Liver (tissue), 9 donors: ENCODE measurements around the gene SNAP47. TPM values are rescaled to one million over a fixed set of nuclear protein-coding genes. Genes with fewer than 3 reads are reported as not detected.
A peak's percentile ranks its signal among the peaks of the same experiment; 100 is the strongest.

Experiments used
- DNase-seq: peaks from one replicate; pipeline ENCODE4 v3.0.0-alpha.2; 2017; ENCODE audit warnings: low spot score
- H3K27ac ChIP-seq, 2 donors: one replicate each; pipeline ENCODE4 v1.7.0; 2013; ENCODE audit warnings: inconsistent platforms in 2 of 2, low read length in 2 of 2, control low read depth in 1 of 2, low read depth in 1 of 2, mild to moderate bottlenecking in 1 of 2
- H3K27me3 ChIP-seq, 4 donors: one replicate each; pipeline versions ENCODE4 v1.6.1 to v1.7.0; 2013; ENCODE audit warnings: low read length in 3 of 4, inconsistent platforms in 1 of 4, mild to moderate bottlenecking in 1 of 4, moderate library complexity in 1 of 4; ENCODE audit not compliant: control insufficient read depth in 4 of 4, insufficient read depth in 4 of 4
- H3K36me3 ChIP-seq, 4 donors: one replicate each; pipeline versions ENCODE4 v1.6.1 to v1.7.0; 2013; ENCODE audit warnings: low read length in 3 of 4, mild to moderate bottlenecking in 3 of 4, low read depth in 1 of 4, moderate library complexity in 1 of 4; ENCODE audit not compliant: control insufficient read depth in 4 of 4, insufficient read depth in 3 of 4
- H3K4me1 ChIP-seq, 4 donors: one replicate each; pipeline versions ENCODE4 v1.6.1 to v1.7.0; 2013; ENCODE audit warnings: low read length in 3 of 4, mild to moderate bottlenecking in 3 of 4, moderate library complexity in 1 of 4; ENCODE audit not compliant: control insufficient read depth in 4 of 4, insufficient read depth in 4 of 4
- H3K4me3 ChIP-seq, 3 donors: one replicate each; pipeline versions ENCODE4 v1.6.1 to v1.7.0; 2013; ENCODE audit warnings: low read length in 3 of 3, control low read depth in 1 of 3, low read depth in 1 of 3, mild to moderate bottlenecking in 1 of 3
- H3K9ac ChIP-seq, 2 donors: one replicate each; pipeline ENCODE4 v1.7.0; 2013; ENCODE audit warnings: low read length in 2 of 2, mild to moderate bottlenecking in 2 of 2, moderate library complexity in 2 of 2, control low read depth in 1 of 2, low read depth in 1 of 2
- H3K9me3 ChIP-seq, 4 donors: one replicate each; pipeline versions ENCODE4 v1.6.1 to v1.7.0; 2013; ENCODE audit warnings: low read length in 3 of 4; ENCODE audit not compliant: control insufficient read depth in 4 of 4
- ATF3 ChIP-seq: IDR thresholded peaks from 2 replicates; pipeline ENCODE4 v1.6.1; 2016; ENCODE audit warnings: antibody characterized with exemption
- CTCF ChIP-seq: fragments of 150-350 bp; IDR thresholded peaks from 2 replicates; pipeline ENCODE4 v1.5.1; 2017; ENCODE audit warnings: improper control_type of control experiment, low read depth, low read length; ENCODE audit not compliant: missing input control
- EGR1 ChIP-seq, 2 donors: IDR thresholded peaks; 2 replicates each; pipeline ENCODE4 v1.6.1; 2016 to 2018; ENCODE audit warnings: antibody characterized with exemption in 2 of 2, low read depth in 2 of 2
- FOXA1 ChIP-seq: IDR thresholded peaks from 2 replicates; pipeline ENCODE4 v1.6.1; 2016; ENCODE audit warnings: antibody characterized with exemption
- FOXA2 ChIP-seq: IDR thresholded peaks from 2 replicates; pipeline ENCODE4 v1.6.1; 2016; ENCODE audit warnings: antibody characterized with exemption
- GABPA ChIP-seq, 2 donors: IDR thresholded peaks in 1 of 2; conservative IDR thresholded peaks in 1 of 2; 2 replicates each; pipeline ENCODE4 v1.6.1; 2016; ENCODE audit warnings: antibody characterized with exemption in 2 of 2, mild to moderate bottlenecking in 1 of 2, moderate library complexity in 1 of 2
- HNF4A ChIP-seq, 2 donors: conservative IDR thresholded peaks; 2 replicates each; pipeline ENCODE4 v1.6.1; 2016; ENCODE audit warnings: antibody characterized with exemption in 2 of 2, mild to moderate bottlenecking in 2 of 2
- HNF4G ChIP-seq: IDR thresholded peaks from 2 replicates; pipeline ENCODE4 v1.6.1; 2016; ENCODE audit warnings: antibody characterized with exemption
- JUND ChIP-seq, 2 donors: IDR thresholded peaks; 2 replicates each; pipeline ENCODE4 v1.6.1; 2016; ENCODE audit warnings: antibody characterized with exemption in 2 of 2
- MAX ChIP-seq: IDR thresholded peaks from 2 replicates; pipeline ENCODE4 v1.6.1; 2016; ENCODE audit warnings: antibody characterized with exemption
- NR2F2 ChIP-seq: IDR thresholded peaks from 2 replicates; pipeline ENCODE4 v1.6.1; 2016; ENCODE audit warnings: antibody characterized with exemption
- RAD21 ChIP-seq, 2 donors: IDR thresholded peaks; 2 replicates each; pipeline ENCODE4 v1.6.1; 2016; ENCODE audit warnings: antibody characterized with exemption in 2 of 2, mild to moderate bottlenecking in 2 of 2
- RXRA ChIP-seq, 2 donors: IDR thresholded peaks; 2 replicates each; pipeline ENCODE4 v1.6.1; 2017 to 2018; ENCODE audit warnings: antibody characterized with exemption in 2 of 2, mild to moderate bottlenecking in 1 of 2
- SP1 ChIP-seq: IDR thresholded peaks from 2 replicates; pipeline ENCODE4 v1.6.1; 2018; ENCODE audit warnings: antibody characterized with exemption, mild to moderate bottlenecking
- TAF1 ChIP-seq: conservative IDR thresholded peaks from 2 replicates; pipeline ENCODE4 v1.6.1; 2016; ENCODE audit warnings: antibody characterized with exemption, mild to moderate bottlenecking
- YY1 ChIP-seq: IDR thresholded peaks from 2 replicates; pipeline ENCODE4 v1.6.1; 2016; ENCODE audit warnings: antibody characterized with exemption, mild to moderate bottlenecking
- ZBTB33 ChIP-seq: IDR thresholded peaks from 2 replicates; pipeline ENCODE4 v1.6.1; 2016; ENCODE audit warnings: antibody characterized with exemption
- WGBS: extraction: QIAGEN DNeasy Blood & Tissue Kit; methylation state at CpG from one replicate; pipeline ENCODE4 v1.1.7; 2013; 5-methylcytosine and 5-hydroxymethylcytosine counted together
- polyA plus RNA-seq, 2 donors: library from polyadenylated mRNA; stranded (reverse) in 1 of 2; unstranded in 1 of 2; fragments of 200-250 nt in 1 of 2; fragments of >200 nt in 1 of 2; fragmentation: Nextera tagmentation in 1 of 2; extraction: Ambion mirVana in 1 of 2; gene quantifications; one replicate each; pipeline versions ENCODE4 v1.2.1 to v1.2.3, GENCODE V29; 2013 to 2015
- total RNA-seq, 2 donors: library from RNA; depleted of rRNA; stranded (reverse); fragments of >200 nt; gene quantifications; one replicate each; pipeline ENCODE4 v1.2.3, GENCODE V29; 2014
- donor health status: healthy.
- donor health status: healthy.
- donor health status: healthy.
- donor health status: healthy.
- donor health status: healthy.

Gene SNAP47
- total and polyA plus RNA-seq, 4 donors: 15.3 to 23.3 (median 16.3) TPM

- TF ChIP-seq ZBTB33: no peak
Measured at GRCh38 chr1:227733751-227734545, 1.3 kb upstream of the SNAP47 start (continued).

GRCh38 chr1:227734546-227734855 is 734 bp upstream of the SNAP47 start:
- Histone ChIP-seq H3K9ac (peak overlapping the region; percentile 71 to 84), H3K36me3 (peaks cover 0 to 17% (median 4%) of the 10 kb centered on the region in 4 donors), H3K27ac (peak overlapping the region; percentile 81 to 84), H3K4me3 (peak overlapping the region; percentile 77 to 91 (median 89)), H3K9me3 (no peaks in the 10 kb centered on the region), H3K4me1 (peaks cover 19 to 61% (median 52%) of the 10 kb centered on the region in 4 donors), H3K27me3 (no peaks in the 10 kb centered on the region)
- TF ChIP-seq ATF3: no peak
- TF ChIP-seq CTCF: no peak
- TF ChIP-seq JUND (IDR thresholded peaks at IDR 0.05): no peak
- TF ChIP-seq GABPA (IDR thresholded peaks at IDR 0.05 in 1 of 2, conservative IDR thresholded peaks at IDR 0.05 in 1 of 2): no peak
- no peak for TF ChIP-seq EGR1 (IDR thresholded peaks at IDR 0.05; ENCODE audit: low read depth in 2 of 2)
- no peak for TF ChIP-seq RAD21 (IDR thresholded peaks at IDR 0.05)
- TF ChIP-seq FOXA2: no peak
- no peak for TF ChIP-seq NR2F2
- TF ChIP-seq SP1: no peak
- TF ChIP-seq ZBTB33: no peak
- no peak for TF ChIP-seq MAX
- no peak for TF ChIP-seq HNF4G
- no peak for TF ChIP-seq TAF1
- no peak for TF ChIP-seq FOXA1
- TF ChIP-seq YY1: no peak
- TF ChIP-seq HNF4A (conservative IDR thresholded peaks at IDR 0.05): no peak
- no peak for TF ChIP-seq RXRA (IDR thresholded peaks at IDR 0.05)
- 5% methylated on average over 10 of the region's 10 CpGs for WGBS
- peak; percentile 41 for DNase-seq
